ENCODE measurements around the gene YWHAE. TPM values are rescaled to one million over a fixed set of nuclear protein-coding genes. Genes with fewer than 3 reads are reported as not detected.

The YWHAE gene
- total and polyA plus RNA-seq, 2 donors (not counting 1 experiment from before 2014, with no cell fraction given): 364 to 1,742 TPM

DNA sequence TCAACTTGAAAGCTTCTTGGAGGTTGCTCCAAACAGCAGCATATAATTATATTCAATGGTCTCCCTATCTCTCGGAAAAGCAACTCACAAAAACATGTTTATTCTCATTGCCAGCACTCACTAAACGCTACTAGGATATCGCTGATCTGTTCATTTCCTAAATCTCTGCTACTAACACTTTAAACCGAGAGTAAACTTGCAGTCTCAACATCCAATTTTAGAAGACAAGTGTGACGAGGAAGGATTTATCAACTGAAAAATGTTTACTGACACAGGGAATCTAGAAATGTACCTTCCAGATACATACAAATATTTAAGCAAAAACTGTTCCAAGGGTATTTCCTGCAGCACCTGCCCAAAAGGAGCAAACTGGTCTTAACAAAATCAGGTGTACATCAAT is 56.5 kb downstream of the YWHAE start:
- Histone ChIP-seq H3K9me3 (ENCODE audit: control insufficient read depth, insufficient read depth, low read depth, low read length) (no peaks in the 10 kb centered on the region), H3K4me3 (replicated peaks in 1 of 4; ENCODE audit: control extremely low read depth in 1 of 4, insufficient read depth in 1 of 4, low read depth in 3 of 4, low read length in 4 of 4) (no peak overlapping the region), H3K9ac (ENCODE audit: insufficient read depth, low read length) (no peak overlapping the region)

DNA sequence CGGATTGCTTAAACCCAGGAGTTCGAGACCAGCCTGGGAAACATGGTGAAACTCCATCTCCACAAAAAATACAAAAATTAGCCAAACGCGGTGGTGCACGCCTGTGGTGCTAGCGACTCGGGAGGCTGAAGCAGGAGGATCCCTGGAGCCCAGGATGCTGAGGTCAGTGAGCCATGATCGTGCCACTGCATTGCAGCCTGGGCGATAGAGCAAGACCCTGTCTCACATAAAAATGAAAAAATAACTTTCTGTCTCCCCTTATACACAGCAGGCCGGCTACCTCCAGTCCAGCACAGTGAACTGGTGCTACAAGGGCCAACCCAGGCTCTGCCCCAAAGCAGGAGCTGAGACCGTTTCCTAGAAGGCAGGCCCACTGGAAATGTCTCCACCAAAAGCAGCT is 59.7 kb downstream of the YWHAE start:
- Histone ChIP-seq H3K4me2 (ENCODE audit: extremely low read depth, insufficient read depth, low read length) (no peak overlapping the region), H3K4me1 (ENCODE audit: control insufficient read depth, extremely low read depth, insufficient read depth, low read length) (no peaks in the 10 kb centered on the region), H3K9me3 (ENCODE audit: control insufficient read depth, insufficient read depth, low read depth, low read length) (no peaks in the 10 kb centered on the region), H3K9ac (ENCODE audit: insufficient read depth, low read length) (no peak overlapping the region), H2AFZ (ENCODE audit: low read length) (no peak overlapping the region), H3K36me3 (ENCODE audit: control insufficient read depth, insufficient read depth, low read length) (peaks cover under 1% of the 10 kb centered on the region), H3K27ac (ENCODE audit: insufficient read depth, low read length) (no peak overlapping the region), H4K20me1 (ENCODE audit: control insufficient read depth, extremely low read depth, insufficient read depth, low read length) (no peaks in the 10 kb centered on the region), H3K4me3 (replicated peaks in 1 of 4; ENCODE audit: control extremely low read depth in 1 of 4, insufficient read depth in 1 of 4, low read depth in 3 of 4, low read length in 4 of 4) (no peak overlapping the region), H3K27me3 (ENCODE audit: control insufficient read depth, insufficient read depth, low read length) (no peaks in the 10 kb centered on the region), H3K79me2 (ENCODE audit: control insufficient read depth, insufficient read depth, low read length) (peaks cover 6% of the 10 kb centered on the region)
- DNase-seq (ENCODE audit: low read depth in 2 of 2): no peak
- TF ChIP-seq, protein P1, sequence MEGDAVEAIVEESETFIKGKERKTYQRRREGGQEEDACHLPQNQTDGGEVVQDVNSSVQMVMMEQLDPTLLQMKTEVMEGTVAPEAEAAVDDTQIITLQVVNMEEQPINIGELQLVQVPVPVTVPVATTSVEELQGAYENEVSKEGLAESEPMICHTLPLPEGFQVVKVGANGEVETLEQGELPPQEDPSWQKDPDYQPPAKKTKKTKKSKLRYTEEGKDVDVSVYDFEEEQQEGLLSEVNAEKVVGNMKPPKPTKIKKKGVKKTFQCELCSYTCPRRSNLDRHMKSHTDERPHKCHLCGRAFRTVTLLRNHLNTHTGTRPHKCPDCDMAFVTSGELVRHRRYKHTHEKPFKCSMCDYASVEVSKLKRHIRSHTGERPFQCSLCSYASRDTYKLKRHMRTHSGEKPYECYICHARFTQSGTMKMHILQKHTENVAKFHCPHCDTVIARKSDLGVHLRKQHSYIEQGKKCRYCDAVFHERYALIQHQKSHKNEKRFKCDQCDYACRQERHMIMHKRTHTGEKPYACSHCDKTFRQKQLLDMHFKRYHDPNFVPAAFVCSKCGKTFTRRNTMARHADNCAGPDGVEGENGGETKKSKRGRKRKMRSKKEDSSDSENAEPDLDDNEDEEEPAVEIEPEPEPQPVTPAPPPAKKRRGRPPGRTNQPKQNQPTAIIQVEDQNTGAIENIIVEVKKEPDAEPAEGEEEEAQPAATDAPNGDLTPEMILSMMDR (conservative IDR thresholded peaks at IDR 0.05 in 1 of 2, IDR thresholded peaks at IDR 0.05 in 1 of 2; ENCODE audit: low read depth in 1 of 2, low read length in 2 of 2): no peak
- no peak for TF ChIP-seq EZH2 (IDR thresholded peaks at IDR 0.05; ENCODE audit: low read length, missing control alignments)

More for the DNA sequence above, 56.5 kb downstream of the YWHAE start:
- H3K4me1 ChIP-seq (ENCODE audit: control insufficient read depth, extremely low read depth, insufficient read depth, low read length): peaks cover 3% of the 10 kb centered on the region
- H3K79me2 ChIP-seq (ENCODE audit: control insufficient read depth, insufficient read depth, low read length): peaks cover 37% of the 10 kb centered on the region
- DNase-seq (ENCODE audit: low read depth in 2 of 2): no peak
- H3K36me3 ChIP-seq (ENCODE audit: control insufficient read depth, insufficient read depth, low read length): peaks cover 3% of the 10 kb centered on the region
- H2AFZ ChIP-seq (ENCODE audit: low read length): no peak overlapping the region
- no peaks in the 10 kb centered on the region for H4K20me1 ChIP-seq (ENCODE audit: control insufficient read depth, extremely low read depth, insufficient read depth, low read length)
- TF ChIP-seq EZH2 (IDR thresholded peaks at IDR 0.05; ENCODE audit: low read length, missing control alignments): no peak
- TF ChIP-seq, protein P1 (conservative IDR thresholded peaks at IDR 0.05 in 1 of 2, IDR thresholded peaks at IDR 0.05 in 1 of 2; ENCODE audit: low read depth in 1 of 2, low read length in 2 of 2): no peak
- no peaks in the 10 kb centered on the region for H3K27me3 ChIP-seq (ENCODE audit: control insufficient read depth, insufficient read depth, low read length)
- H3K4me2 ChIP-seq (ENCODE audit: extremely low read depth, insufficient read depth, low read length): no peak overlapping the region
- H3K27ac ChIP-seq (ENCODE audit: insufficient read depth, low read length): no peak overlapping the region

DNA sequence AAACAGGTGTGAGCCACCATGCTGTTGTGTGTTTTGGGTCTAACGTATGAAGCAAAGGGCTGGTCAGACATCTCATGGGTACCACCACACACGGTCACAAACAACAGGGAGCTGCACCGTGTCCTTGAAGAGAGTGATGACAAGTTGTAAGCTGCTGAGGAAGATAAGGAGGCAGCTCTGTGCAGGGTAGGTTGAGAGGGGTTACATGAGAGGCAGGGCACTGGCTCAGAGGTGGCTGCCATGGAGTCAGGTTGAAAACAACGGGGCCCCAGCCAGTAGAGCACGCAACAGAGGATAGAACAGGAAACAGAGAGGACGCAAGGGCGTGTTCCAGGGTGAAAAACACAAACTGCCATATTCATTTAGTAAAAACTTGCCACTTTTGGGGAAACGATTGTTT is 68.3 kb downstream of the YWHAE start:
- no peak overlapping the region for H3K4me3 ChIP-seq (replicated peaks in 1 of 4; ENCODE audit: control extremely low read depth in 1 of 4, insufficient read depth in 1 of 4, low read depth in 3 of 4, low read length in 4 of 4)
- no peak overlapping the region for H3K27ac ChIP-seq (ENCODE audit: insufficient read depth, low read length)
- no peaks in the 10 kb centered on the region for H4K20me1 ChIP-seq (ENCODE audit: control insufficient read depth, extremely low read depth, insufficient read depth, low read length)
- no peak for DNase-seq (ENCODE audit: low read depth in 2 of 2)
- no peaks in the 10 kb centered on the region for H3K4me1 ChIP-seq (ENCODE audit: control insufficient read depth, extremely low read depth, insufficient read depth, low read length)
- no peaks in the 10 kb centered on the region for H3K79me2 ChIP-seq (ENCODE audit: control insufficient read depth, insufficient read depth, low read length)
- H3K9ac ChIP-seq (ENCODE audit: insufficient read depth, low read length): no peak overlapping the region
- no peaks in the 10 kb centered on the region for H3K36me3 ChIP-seq (ENCODE audit: control insufficient read depth, insufficient read depth, low read length)
- no peaks in the 10 kb centered on the region for H3K9me3 ChIP-seq (ENCODE audit: control insufficient read depth, insufficient read depth, low read depth, low read length)
- H3K27me3 ChIP-seq (ENCODE audit: control insufficient read depth, insufficient read depth, low read length): peaks cover 3% of the 10 kb centered on the region
- H3K4me2 ChIP-seq (ENCODE audit: extremely low read depth, insufficient read depth, low read length): no peak overlapping the region
- H2AFZ ChIP-seq (ENCODE audit: low read length): no peak overlapping the region
- TF ChIP-seq, protein P1 (conservative IDR thresholded peaks at IDR 0.05 in 1 of 2, IDR thresholded peaks at IDR 0.05 in 1 of 2; ENCODE audit: low read depth in 1 of 2, low read length in 2 of 2): no peak
